BJ (cell line): Measurements from ENCODE around the gene RBX1. TPM values are rescaled to one million over a fixed set of nuclear protein-coding genes. Genes with fewer than 3 reads are reported as not detected.

ENCODE experiments used
- CTCF ChIA-PET: fragments of 350-600 bp; formaldehyde crosslinking; extraction: SDS; loops from one replicate; lab custom pipeline; 2021; ENCODE audit warnings: antibody characterized with exemption, inconsistent platforms; lab: Yijun Ruan, JAX
- POLR2A ChIA-PET: fragments of 300-600 bp; sonication (Branson Sonifier 250); formaldehyde crosslinking; extraction: SDS; loops from one replicate; lab custom pipeline; 2021; ENCODE audit warnings: antibody characterized with exemption; lab: Charles Lee
- DNase-seq: peaks from one replicate; pipeline ENCODE4 v3.0.0-alpha.2; 2011; ENCODE audit warnings: low read depth
- H3K27me3 ChIP-seq: 2 replicates; pipeline ENCODE4 v1.6.0; 2011; ENCODE audit warnings: low read length; ENCODE audit not compliant: control insufficient read depth, insufficient read depth
- H3K36me3 ChIP-seq: 2 replicates; pipeline ENCODE4 v1.5.1; 2011; ENCODE audit warnings: low read length; ENCODE audit not compliant: control insufficient read depth, insufficient read depth
- H3K4me3 ChIP-seq: 2 replicates; pipeline ENCODE4 v1.5.1; 2011; ENCODE audit warnings: low read depth, mild to moderate bottlenecking, control low read depth, low read length
- polyA plus RNA-seq: library from polyadenylated mRNA; depleted of rRNA; stranded (reverse); fragments of >200 nt; gene quantifications from 2 replicates; pipeline ENCODE4 v1.2.3, GENCODE V29; 2011
- TF ChIP-seq, protein P1 (sequence below): IDR thresholded peaks from 2 replicates; pipeline ENCODE4 v1.5.1; 2011; ENCODE audit warnings: low read depth, mild to moderate bottlenecking, control low read depth, inconsistent platforms, low read length, moderate library complexity; ENCODE audit not compliant: insufficient read depth

RBX1 gene
- polyA plus RNA-seq, 1 experiment: 87.0 TPM

DNA sequence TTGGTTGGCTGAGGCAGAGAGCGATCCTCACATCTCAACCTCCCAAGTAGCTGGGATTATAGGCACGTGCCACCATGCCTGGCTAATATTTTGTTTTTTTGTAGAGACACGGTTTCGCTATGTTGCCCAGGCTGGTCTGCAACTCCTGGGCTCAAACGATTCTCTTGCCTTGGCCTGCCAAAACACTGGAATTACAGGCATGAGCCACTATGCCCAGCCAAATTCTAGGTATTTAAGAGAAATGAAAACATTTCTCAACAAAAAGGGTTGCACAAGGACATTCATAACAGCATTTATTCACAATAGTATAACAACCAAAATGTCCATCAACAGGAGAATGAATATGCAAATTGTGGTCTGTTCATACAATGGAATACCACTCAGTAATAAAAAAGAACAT, 31.7 kb upstream of the RBX1 start:
- ChIA-PET POLR2A (no interaction called here), CTCF (interaction anchor here (1.1 kb wide), 1 partner anchor 599 kb away, joined by 3 read pairs; no protein-coding TSS in a partner anchor)
- no peak for DNase-seq
- no peak overlapping the region for H3K4me3 ChIP-seq
- no peaks in the 10 kb centered on the region for H3K27me3 ChIP-seq
- TF ChIP-seq, protein P1, sequence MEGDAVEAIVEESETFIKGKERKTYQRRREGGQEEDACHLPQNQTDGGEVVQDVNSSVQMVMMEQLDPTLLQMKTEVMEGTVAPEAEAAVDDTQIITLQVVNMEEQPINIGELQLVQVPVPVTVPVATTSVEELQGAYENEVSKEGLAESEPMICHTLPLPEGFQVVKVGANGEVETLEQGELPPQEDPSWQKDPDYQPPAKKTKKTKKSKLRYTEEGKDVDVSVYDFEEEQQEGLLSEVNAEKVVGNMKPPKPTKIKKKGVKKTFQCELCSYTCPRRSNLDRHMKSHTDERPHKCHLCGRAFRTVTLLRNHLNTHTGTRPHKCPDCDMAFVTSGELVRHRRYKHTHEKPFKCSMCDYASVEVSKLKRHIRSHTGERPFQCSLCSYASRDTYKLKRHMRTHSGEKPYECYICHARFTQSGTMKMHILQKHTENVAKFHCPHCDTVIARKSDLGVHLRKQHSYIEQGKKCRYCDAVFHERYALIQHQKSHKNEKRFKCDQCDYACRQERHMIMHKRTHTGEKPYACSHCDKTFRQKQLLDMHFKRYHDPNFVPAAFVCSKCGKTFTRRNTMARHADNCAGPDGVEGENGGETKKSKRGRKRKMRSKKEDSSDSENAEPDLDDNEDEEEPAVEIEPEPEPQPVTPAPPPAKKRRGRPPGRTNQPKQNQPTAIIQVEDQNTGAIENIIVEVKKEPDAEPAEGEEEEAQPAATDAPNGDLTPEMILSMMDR: no peak
- peaks cover 5% of the 10 kb centered on the region for H3K36me3 ChIP-seq

DNA sequence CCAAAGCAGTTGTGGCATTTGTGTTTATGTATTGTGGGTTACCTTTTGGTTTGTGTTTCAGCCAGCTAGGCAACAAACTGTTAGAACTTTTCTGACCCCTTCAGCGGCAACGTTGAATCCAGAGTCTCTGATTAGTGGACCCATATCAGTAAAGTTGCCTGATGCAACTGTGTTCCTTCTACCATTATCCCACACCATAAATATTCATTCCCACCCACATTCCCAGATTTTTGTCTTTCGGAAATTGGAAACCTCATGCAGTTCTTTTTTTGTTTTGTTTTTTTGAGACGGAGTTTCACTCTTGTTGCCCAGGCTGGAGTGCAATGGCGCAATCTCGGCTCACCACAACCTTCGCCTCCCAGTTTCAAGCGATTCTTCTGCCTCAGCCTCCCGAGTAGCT, 30.7 kb upstream of the RBX1 start:
- Histone ChIP-seq H3K4me3 (no peak overlapping the region), H3K36me3 (peaks cover 5% of the 10 kb centered on the region), H3K27me3 (no peaks in the 10 kb centered on the region)
- ChIA-PET CTCF (interaction anchor here (3.4 kb wide), 1 partner anchor 12 kb away, joined by 16 read pairs; no protein-coding TSS in a partner anchor), POLR2A (no interaction called here)
- no peak for DNase-seq
- TF ChIP-seq, protein P1: no peak

DNA sequence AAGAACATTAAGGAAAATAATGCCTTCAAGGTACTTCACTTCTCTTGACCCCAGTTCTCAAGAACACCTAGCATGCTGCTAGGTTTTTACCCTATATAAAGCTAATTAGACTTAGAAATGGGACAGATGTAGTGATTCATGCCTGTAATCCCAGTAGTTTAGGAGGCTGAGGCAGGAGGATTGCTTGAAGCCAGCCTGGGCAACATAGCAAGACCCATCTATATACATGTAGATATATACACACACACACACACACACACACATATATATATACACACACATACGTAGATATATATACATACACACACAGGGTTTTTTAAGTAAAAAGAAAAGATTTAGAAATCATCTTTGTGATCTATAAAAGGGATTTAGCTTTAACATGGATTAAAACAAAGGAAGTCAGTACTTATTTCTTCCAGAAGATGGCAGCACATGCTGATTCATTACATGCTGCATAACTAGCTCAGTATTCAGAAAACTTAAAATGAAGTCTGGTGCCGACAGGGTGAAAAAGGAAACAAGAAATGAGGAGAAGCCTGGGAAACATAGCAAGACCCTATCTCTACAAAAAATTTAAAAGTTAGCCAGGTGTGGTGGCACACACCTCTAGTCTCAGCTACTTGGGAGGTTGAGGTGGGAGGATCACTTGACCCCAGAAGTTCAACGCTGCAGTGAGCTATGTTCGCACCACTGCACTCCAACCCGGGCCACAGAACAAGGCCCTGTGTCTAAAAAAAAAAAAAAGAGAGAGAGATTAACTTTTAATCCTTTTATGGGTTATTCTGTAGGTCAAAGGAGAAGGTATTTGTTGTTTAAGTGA, 28.5 kb upstream of the RBX1 start:
- CTCF ChIA-PET: interaction anchor here (0.6 to 3.4 kb wide), 35 partner anchors 8 to 610 kb away, joined by 3 to 22 read pairs (median 4); partner anchors contain the start of gene EP300
- Histone ChIP-seq H3K4me3 (no peak overlapping the region), H3K36me3 (peaks cover 7% of the 10 kb centered on the region), H3K27me3 (no peaks in the 10 kb centered on the region)
- peak; percentile 16 for DNase-seq
- TF ChIP-seq, protein P1: peak; percentile 54
- POLR2A ChIA-PET: interaction anchor here (0.5 to 1.1 kb wide), 2 partner anchors 29 to 153 kb away, joined by 3 to 7 read pairs; no protein-coding TSS in a partner anchor

DNA sequence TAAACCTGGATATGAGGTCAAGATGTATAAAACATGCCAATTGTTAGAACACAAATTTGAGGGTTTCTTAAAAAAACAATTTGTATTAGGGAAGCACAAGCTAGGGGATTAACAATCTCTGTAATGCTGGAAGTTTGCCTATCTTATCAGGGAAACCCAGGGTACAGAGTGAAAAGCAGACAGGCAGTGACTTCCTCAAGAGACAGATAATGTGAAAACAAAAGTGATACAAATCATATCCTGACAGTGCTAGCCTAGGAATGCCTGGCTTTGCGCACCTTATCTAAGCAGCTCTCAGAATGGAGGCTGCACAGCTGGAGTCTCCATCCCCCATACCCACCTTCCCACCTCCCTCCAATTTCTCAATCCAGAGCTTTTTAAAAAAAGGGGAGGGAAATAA, 22.5 kb upstream of the RBX1 start:
- Histone ChIP-seq H3K36me3 (peaks cover 10% of the 10 kb centered on the region), H3K27me3 (no peaks in the 10 kb centered on the region), H3K4me3 (no peak overlapping the region)
- CTCF ChIA-PET: interaction anchor here (0.6 kb wide), 1 partner anchor 198 kb away, joined by 3 read pairs; no protein-coding TSS in a partner anchor
- TF ChIP-seq, protein P1: no peak
- POLR2A ChIA-PET: no interaction called here
- no peak for DNase-seq

DNA sequence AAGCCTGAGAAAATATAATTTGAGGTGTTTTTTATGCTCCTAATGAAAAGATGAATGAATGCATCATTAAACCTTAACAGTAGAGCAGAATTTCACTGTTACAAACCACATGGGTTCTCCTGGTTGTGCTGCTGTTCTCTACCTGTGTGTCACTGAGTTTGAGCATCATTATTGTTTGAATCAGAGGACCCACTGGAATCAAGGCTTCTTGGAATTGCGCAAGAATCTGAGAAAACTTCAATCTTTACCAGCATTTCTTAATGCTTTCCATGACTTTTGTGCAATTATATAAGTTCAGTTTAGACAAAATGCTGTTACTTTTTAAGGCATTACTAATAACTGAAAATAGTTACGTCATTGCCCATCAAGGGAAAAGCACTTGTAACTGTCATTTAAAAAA, 18.8 kb upstream of the RBX1 start:
- ChIA-PET POLR2A (no interaction called here), CTCF (interaction anchor here (3.8 kb wide), 1 partner anchor 10 kb away, joined by 22 read pairs; no protein-coding TSS in a partner anchor)
- H3K36me3 ChIP-seq: 0 out of 2 replicates have a peak, but pooled peaks cover 2% of the 10 kb centered on the region
- DNase-seq: no peak
- H3K27me3 ChIP-seq: no peaks in the 10 kb centered on the region
- H3K4me3 ChIP-seq: no peak overlapping the region
- TF ChIP-seq, protein P1: no peak
